ENCODE results near the gene CDC42SE2.

DNA sequence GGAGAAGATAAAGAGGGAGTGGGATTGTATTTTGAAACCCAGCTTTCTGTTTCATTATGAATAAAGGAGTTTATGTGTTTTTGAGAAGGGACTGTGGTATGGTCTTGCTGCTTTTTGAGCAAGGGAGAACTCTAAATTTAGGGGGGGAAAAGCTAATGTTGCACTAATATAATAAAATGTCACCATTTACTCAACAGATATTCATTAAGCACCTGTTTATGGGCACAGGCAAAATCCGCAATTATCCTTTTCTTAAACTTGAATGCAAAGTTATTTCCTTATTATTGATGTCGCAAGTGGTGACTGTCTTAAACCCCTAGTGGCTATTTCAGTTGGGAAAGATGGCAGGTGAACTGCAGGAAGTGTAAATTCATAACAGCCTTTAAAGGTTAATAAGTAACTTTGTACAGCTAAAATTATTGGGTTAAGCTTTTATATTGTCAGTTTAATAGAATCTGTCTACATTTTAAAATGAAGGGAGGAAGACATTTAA lies 1.5 kb downstream of the CDC42SE2 start:
- TF ChIP-seq, protein P1, sequence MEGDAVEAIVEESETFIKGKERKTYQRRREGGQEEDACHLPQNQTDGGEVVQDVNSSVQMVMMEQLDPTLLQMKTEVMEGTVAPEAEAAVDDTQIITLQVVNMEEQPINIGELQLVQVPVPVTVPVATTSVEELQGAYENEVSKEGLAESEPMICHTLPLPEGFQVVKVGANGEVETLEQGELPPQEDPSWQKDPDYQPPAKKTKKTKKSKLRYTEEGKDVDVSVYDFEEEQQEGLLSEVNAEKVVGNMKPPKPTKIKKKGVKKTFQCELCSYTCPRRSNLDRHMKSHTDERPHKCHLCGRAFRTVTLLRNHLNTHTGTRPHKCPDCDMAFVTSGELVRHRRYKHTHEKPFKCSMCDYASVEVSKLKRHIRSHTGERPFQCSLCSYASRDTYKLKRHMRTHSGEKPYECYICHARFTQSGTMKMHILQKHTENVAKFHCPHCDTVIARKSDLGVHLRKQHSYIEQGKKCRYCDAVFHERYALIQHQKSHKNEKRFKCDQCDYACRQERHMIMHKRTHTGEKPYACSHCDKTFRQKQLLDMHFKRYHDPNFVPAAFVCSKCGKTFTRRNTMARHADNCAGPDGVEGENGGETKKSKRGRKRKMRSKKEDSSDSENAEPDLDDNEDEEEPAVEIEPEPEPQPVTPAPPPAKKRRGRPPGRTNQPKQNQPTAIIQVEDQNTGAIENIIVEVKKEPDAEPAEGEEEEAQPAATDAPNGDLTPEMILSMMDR (IDR thresholded peaks at IDR 0.05) = peak in 5 of 6 experiments; percentile 28 to 63 (median 37)
- no peak for TF ChIP-seq POLR2A (IDR thresholded peaks at IDR 0.05)

Measured in esophagus squamous epithelium (tissue), 4 donors.